ENCODE measurements around the gene RNF121. TPM values are rescaled to one million over a fixed set of nuclear protein-coding genes. Genes with fewer than 3 reads are reported as not detected.

Gene RNF121
- total and polyA plus RNA-seq, 2 of the 4 experiments (the other 2 are of a cell fraction) = 43.4 to 88.7 TPM

DNA sequence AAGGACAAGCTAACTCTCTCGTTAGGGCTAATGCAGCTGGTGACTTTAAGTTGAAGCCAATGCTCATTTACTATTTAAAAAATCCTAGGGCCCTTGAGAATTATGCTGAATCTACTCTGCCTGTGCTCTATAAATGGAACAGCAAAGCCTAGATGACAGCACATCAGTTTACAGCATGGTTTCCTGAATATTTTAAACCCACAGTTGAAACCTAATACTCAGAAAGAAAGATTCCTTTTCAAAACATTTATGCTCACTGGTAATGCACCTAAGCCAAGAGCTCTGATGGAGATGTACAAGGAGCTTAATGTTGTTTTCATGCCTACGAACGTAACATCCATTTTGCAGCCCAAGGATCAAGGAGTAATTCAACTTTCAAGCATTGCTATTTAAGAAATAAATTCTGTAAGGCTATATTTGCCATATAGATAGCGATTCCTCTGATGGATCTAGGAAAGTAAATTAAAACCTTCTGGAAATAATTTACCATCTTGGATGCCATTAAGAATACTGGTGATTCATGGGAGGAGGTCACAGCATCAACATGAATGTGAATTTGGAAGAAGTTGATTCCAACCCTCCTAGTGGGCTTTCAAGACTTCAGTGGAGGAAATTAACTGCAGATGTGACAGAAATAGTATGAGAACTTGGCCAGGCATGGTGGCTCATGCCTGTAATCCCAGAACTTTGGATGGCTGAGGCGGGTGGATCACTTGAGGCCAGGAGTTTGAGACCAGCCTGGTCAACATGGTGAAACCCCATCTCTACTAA lies 14.9 kb upstream of the RNF121 start (continued):
- TF ChIP-seq RAD21 (IDR thresholded peaks at IDR 0.05; ENCODE audit: low read length) = no peak

DNA sequence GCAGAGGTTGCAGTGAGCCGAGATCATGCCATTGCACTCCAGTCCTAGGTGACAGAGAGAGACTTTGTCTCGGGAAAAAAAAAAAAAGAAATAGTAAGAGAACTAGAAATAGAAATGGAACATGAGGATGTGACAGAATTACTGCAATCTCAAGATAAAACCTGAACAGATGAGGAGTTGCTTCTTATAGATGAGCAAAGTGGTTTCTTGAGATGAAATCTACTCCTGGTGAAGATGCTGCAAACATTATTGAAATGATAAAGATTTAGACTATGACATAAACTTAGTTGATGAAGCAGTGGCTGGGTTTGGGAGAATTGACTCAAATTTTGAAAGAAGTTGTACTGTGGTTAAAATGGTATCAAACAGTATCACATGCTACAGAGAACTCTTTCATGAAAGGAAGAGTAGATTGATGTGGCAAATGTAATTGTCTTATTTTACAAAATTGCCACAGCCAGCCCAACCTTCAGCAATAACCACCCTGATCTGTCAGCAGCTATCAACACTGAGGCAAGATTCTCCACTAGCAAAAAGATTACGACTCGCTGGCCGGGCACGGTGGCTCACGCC lies 14.1 kb upstream of the RNF121 start:
- H2BK120ac ChIP-seq (ENCODE audit: low read depth, low read length) = no peak overlapping the region
- peaks cover 3% of the 10 kb centered on the region for H3K4me1 ChIP-seq (ENCODE audit: control insufficient read depth, insufficient read depth, low read length)
- H3K4ac ChIP-seq (ENCODE audit: low read depth, low read length) = no peak overlapping the region
- no peak overlapping the region for H2BK15ac ChIP-seq (ENCODE audit: low read depth, low read length)
- dilution Hi-C loops (cut with HindIII; ENCODE audit: low sequenced_read_pairs, unreplicated experiment) = no loop called here
- H2BK20ac ChIP-seq (ENCODE audit: low read depth, low read length) = no peak overlapping the region
- H4K5ac ChIP-seq (ENCODE audit: low read depth, low read length) = no peak overlapping the region
- in situ Hi-C loops (cut with MboI; ENCODE audit: low sequenced_read_pairs) = no loop called here
- BruUV-seq (replicated peaks) = no TSS peak
- H3K9me1 ChIP-seq (ENCODE audit: insufficient read depth, low read length) = peaks cover 4% of the 10 kb centered on the region; the same call in 1 of the 2 replicates
- no peaks in the 10 kb centered on the region for H3K27me3 ChIP-seq (ENCODE audit: control insufficient read depth, insufficient read depth, low read length)
- ChIA-PET CTCF (no interaction called here), POLR2A (ENCODE audit: unreplicated experiment) (no interaction called here)
- no peak overlapping the region for H2AFZ ChIP-seq (replicated peaks; ENCODE audit: low read length, poor library complexity)
- no peak overlapping the region for H2AK5ac ChIP-seq (ENCODE audit: low read depth, low read length)
- no peak overlapping the region for H2BK5ac ChIP-seq (ENCODE audit: low read depth, low read length, poor library complexity, severe bottlenecking)
- intact Hi-C loops (cut with micrococcal nuclease) = no loop called here
- no peak overlapping the region for H2AK9ac ChIP-seq (replicated peaks; ENCODE audit: low read depth, low read length, poor library complexity)
- H3K27ac ChIP-seq (ENCODE audit: insufficient read depth, low read length) = no peak overlapping the region
- no peak overlapping the region for H3K56ac ChIP-seq (ENCODE audit: extremely low read depth, insufficient read depth, low read length)
- DNase-seq (no peak), ATAC-seq (ENCODE audit: low read depth) (no peak)
- no peak overlapping the region for H4K91ac ChIP-seq (ENCODE audit: insufficient read depth, low read depth, low read length)
- H4K8ac ChIP-seq (ENCODE audit: low read depth in 2 of 2, low read length in 2 of 2) = no peak overlapping the region
- no peak overlapping the region for H3K4me3 ChIP-seq (ENCODE audit: insufficient read depth, low read depth, low read length)
- H3K18ac ChIP-seq (ENCODE audit: low read depth, low read length) = no peak overlapping the region
- 80% methylated on average over 5 of the region's 7 CpGs; no CpG with 5 or more reads in 1 of the 2 experiments for WGBS, 2 experiments (ENCODE audit: extremely low coverage in 2 of 2, insufficient read length in 1 of 2)
- H3K23ac ChIP-seq (ENCODE audit: low read depth, low read length) = no peak overlapping the region
- no peak overlapping the region for H3K14ac ChIP-seq (replicated peaks; ENCODE audit: low read depth, low read length)
- no peak overlapping the region for H3K4me2 ChIP-seq (ENCODE audit: low read depth, low read length)
- H4K20me1 ChIP-seq (ENCODE audit: insufficient read depth, low read length) = peaks cover 5% of the 10 kb centered on the region; the same call in 1 of the 2 replicates
- H3K36me3 ChIP-seq (ENCODE audit: control insufficient read depth, insufficient read depth, low read length) = peaks cover 22% of the 10 kb centered on the region
- H3K9me3 ChIP-seq (ENCODE audit: control insufficient read depth, insufficient read depth, low read length) = no peaks in the 10 kb centered on the region
- H3K9ac ChIP-seq (ENCODE audit: low read depth, low read length) = no peak overlapping the region
- no peaks in the 10 kb centered on the region for H3K79me1 ChIP-seq (ENCODE audit: low read depth in 1 of 2, low read length in 2 of 2)
- TF ChIP-seq CEBPB (IDR thresholded peaks at IDR 0.05; ENCODE audit: low read depth, low read length) (no peak), MAFK (IDR thresholded peaks at IDR 0.05; ENCODE audit: low read depth, low read length) (no peak)
